GM12878 (cell line): Measurements from ENCODE around the gene COA1. TPM values are rescaled to one million over a fixed set of nuclear protein-coding genes. Genes with fewer than 3 reads are reported as not detected.

Experiments
- ATF3 ChIP-seq: IDR thresholded peaks from 2 replicates; pipeline ENCODE4 v1.6.1; 2011; ENCODE audit warnings: low read depth, mild to moderate bottlenecking, low read length, moderate library complexity, borderline replicate concordance; ENCODE audit errors: extremely low read depth
- GATAD2B ChIP-seq: fragments of 450-650 bp; conservative IDR thresholded peaks from 2 replicates; pipeline ENCODE4 v1.6.1; 2017; ENCODE audit warnings: low read depth, mild to moderate bottlenecking, moderate library complexity
- HCFC1 ChIP-seq: fragments of 150-350 bp; IDR thresholded peaks from 2 replicates; pipeline ENCODE4 v1.6.1; 2014; ENCODE audit warnings: low read length
- HDAC2 ChIP-seq: fragments of 200-600 bp; sonication (generic); IDR thresholded peaks from 2 replicates; pipeline ENCODE4 v1.6.1; 2017
- JUNB ChIP-seq: IDR thresholded peaks from 2 replicates; pipeline ENCODE4 v1.6.1; 2016; ENCODE audit warnings: antibody characterized with exemption, mild to moderate bottlenecking
- KAT2A ChIP-seq: conservative IDR thresholded peaks from 2 replicates; pipeline ENCODE4 v1.6.1; 2011; ENCODE audit warnings: low read depth, low read length; ENCODE audit not compliant: control insufficient read depth
- MTA3 ChIP-seq: IDR thresholded peaks from 2 replicates; pipeline ENCODE4 v1.6.1; 2012; ENCODE audit warnings: low read length, inconsistent platforms, borderline replicate concordance
- NFYB ChIP-seq: IDR thresholded peaks from 2 replicates; pipeline ENCODE4 v1.6.1; 2011; ENCODE audit warnings: low read depth, mild to moderate bottlenecking, low read length, improper control_type of control experiment, moderate library complexity; ENCODE audit not compliant: insufficient read depth
- NKRF ChIP-seq: fragments of 450-650 bp; conservative IDR thresholded peaks from 2 replicates; pipeline ENCODE4 v1.6.1; 2017; ENCODE audit warnings: mild to moderate bottlenecking, moderate library complexity
- NR2C2 ChIP-seq: IDR thresholded peaks from 2 replicates; pipeline ENCODE4 v1.6.1; 2011; ENCODE audit warnings: borderline replicate concordance, low read depth; ENCODE audit not compliant: control insufficient read depth, insufficient read length
- PKNOX1 ChIP-seq: fragments of 450-650 bp; IDR thresholded peaks from 2 replicates; pipeline ENCODE4 v1.6.1; 2016; ENCODE audit warnings: mild to moderate bottlenecking
- PML ChIP-seq: IDR thresholded peaks from 2 replicates; pipeline ENCODE4 v1.6.1; 2012; ENCODE audit warnings: low read length, inconsistent platforms
- RFX5 ChIP-seq: IDR thresholded peaks from 2 replicates; pipeline ENCODE4 v1.6.1; 2011; ENCODE audit warnings: low read depth, low read length, improper control_type of control experiment
- SMARCA5 ChIP-seq: fragments of 450-650 bp; IDR thresholded peaks from 2 replicates; pipeline ENCODE4 v1.6.1; 2017; ENCODE audit warnings: mild to moderate bottlenecking
- SUZ12 ChIP-seq: fragments of 200-600 bp; sonication (generic); IDR thresholded peaks from one replicate; pipeline ENCODE4 v1.6.1; 2018; ENCODE audit warnings: antibody characterized with exemption, mild to moderate bottlenecking; ENCODE audit not compliant: unreplicated experiment
- ZBTB11 ChIP-seq: fragments of 450-650 bp; formaldehyde crosslinking; IDR thresholded peaks from 2 replicates; pipeline ENCODE4 v1.5.0; 2022; ENCODE audit warnings: mild to moderate bottlenecking, missing genetic modification characterization
- ZBTB4 ChIP-seq: fragments of 450-650 bp; formaldehyde crosslinking; IDR thresholded peaks from 2 replicates; pipeline ENCODE4 v1.4.0; 2022; ENCODE audit warnings: mild to moderate bottlenecking, moderate library complexity
- ZNF207 ChIP-seq: fragments of 450-650 bp; IDR thresholded peaks from 2 replicates; pipeline ENCODE4 v1.6.1; 2014; ENCODE audit warnings: antibody characterized with exemption, mild to moderate bottlenecking, borderline replicate concordance
- ZNF217 ChIP-seq: fragments of 450-650 bp; IDR thresholded peaks from 2 replicates; pipeline ENCODE4 v1.6.1; 2017; ENCODE audit warnings: antibody characterized with exemption, mild to moderate bottlenecking
- ZNF384 ChIP-seq: IDR thresholded peaks from 2 replicates; pipeline ENCODE4 v1.6.1; 2012; ENCODE audit warnings: low read depth, mild to moderate bottlenecking, low read length, improper control_type of control experiment, borderline replicate concordance
- polyA plus RNA-seq, 11 experiments: library from polyadenylated mRNA; depleted of rRNA in 4 of 11; unstranded in 6 of 11; stranded (reverse) in 5 of 11; fragments of >200 nt; fragmentation: Nextera tagmentation in 4 of 11; fragmentation: Illumina TruSeq in 1 of 11; extraction: Ambion mirVana in 4 of 11; extraction: Trizol in 1 of 11; gene quantifications; 1 replicate in 1 of 11; 2 replicates in 10 of 11; pipeline versions ENCODE4 v1.2.1 to v1.2.3, GENCODE V29; 2011 to 2016; ENCODE audit warnings: inconsistent platforms in 2 of 11, missing spikeins in 2 of 11, low read depth in 1 of 11
- total RNA-seq, 4 experiments: library from RNA; depleted of rRNA in 3 of 4; stranded (reverse); fragments of >200 nt in 3 of 4; fragmentation: Illumina TruSeq in 1 of 4; extraction: Trizol in 1 of 4; gene quantifications; 2 replicates each; pipeline versions ENCODE4 v1.2.1 to v1.2.3, GENCODE V29; 2013 to 2021

The COA1 gene
- total and polyA plus RNA-seq, 10 of the 15 experiments (the other 5 are each of a cell fraction or from before 2014, with no cell fraction given): 83.1 to 258 (median 111) TPM

- TF ChIP-seq HCFC1: peak; percentile 65
- TF ChIP-seq SMARCA5: no peak; the same call in 1 of the 2 replicates
- TF ChIP-seq JUNB: no peak
- peak; percentile 92 for TF ChIP-seq PML
- no peak for TF ChIP-seq PKNOX1
- TF ChIP-seq ZBTB11 (CRISPR knock-in tag): no peak
- no peak for TF ChIP-seq MTA3
- TF ChIP-seq NFYB: no peak
- peak; percentile 66; the same call in 1 of the 2 replicates for TF ChIP-seq ZNF207
- TF ChIP-seq KAT2A: no peak
- no peak for TF ChIP-seq ZBTB4 (CRISPR knock-in tag)
- TF ChIP-seq HDAC2: no peak
- no peak for TF ChIP-seq NR2C2
- TF ChIP-seq GATAD2B: peak; percentile 79; the same call in 1 of the 2 replicates
- peak; percentile 65 for TF ChIP-seq ZNF384
- TF ChIP-seq ZNF217: no peak
- TF ChIP-seq SUZ12: no peak
- peak; percentile 89 for TF ChIP-seq NKRF
- TF ChIP-seq ATF3: no peak
- no peak for TF ChIP-seq RFX5
Measured at GRCh38 chr7:43729214-43729923, at the start of gene COA1 (continued).
